ENCODE data around the gene ESYT3.

ESYT3 gene

DNA sequence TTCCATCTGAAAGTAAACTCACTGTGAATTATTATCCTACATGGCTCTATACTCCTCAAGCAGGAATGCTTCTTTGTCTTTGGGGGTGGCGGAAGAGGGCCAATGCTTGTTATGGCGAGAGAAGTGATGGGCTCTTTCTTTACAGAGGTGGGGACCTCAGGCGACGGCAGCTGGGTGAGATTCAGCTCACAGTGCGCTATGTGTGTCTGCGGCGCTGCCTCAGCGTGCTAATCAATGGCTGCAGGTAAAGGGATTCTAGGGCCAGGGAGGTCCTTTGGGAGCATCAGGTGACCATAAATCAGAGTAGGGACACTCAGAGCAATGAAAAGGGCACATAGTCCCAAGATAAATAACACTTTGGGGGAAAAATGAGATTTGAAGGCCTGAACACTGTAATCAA is 39.0 kb downstream of the ESYT3 start:
- H2BK120ac ChIP-seq (ENCODE audit: insufficient read depth, low read length, poor library complexity) = no peak overlapping the region
- H3K36me3 ChIP-seq (ENCODE audit: control insufficient read depth in 1 of 2, insufficient read depth in 2 of 2, low read length in 2 of 2) = peaks cover 6 to 8% of the 10 kb centered on the region in 2 experiments
- H3K9ac ChIP-seq (ENCODE audit: low read length) = no peak overlapping the region
- no peak overlapping the region for H3K27ac ChIP-seq (ENCODE audit: low read depth, low read length)
- no peak overlapping the region for H2BK12ac ChIP-seq (ENCODE audit: low read length)
- H3K79me1 ChIP-seq (ENCODE audit: low read length) = peaks cover 2% of the 10 kb centered on the region
- H4K91ac ChIP-seq (ENCODE audit: low read depth, low read length) = no peak overlapping the region
- no peak for DNase-seq
- H4K12ac ChIP-seq (ENCODE audit: low read depth, low read length) = no peak overlapping the region
- peaks cover 15 to 20% of the 10 kb centered on the region in 2 experiments for H3K4me1 ChIP-seq (ENCODE audit: control insufficient read depth in 1 of 2, insufficient read depth in 2 of 2, low read length in 2 of 2)
- no peak overlapping the region for H4K8ac ChIP-seq (ENCODE audit: low read depth, low read length)
- H3K27me3 ChIP-seq (ENCODE audit: insufficient read depth, low read length) = no peaks in the 10 kb centered on the region
- no peak overlapping the region for H3K14ac ChIP-seq (ENCODE audit: low read length)
- H2AK5ac ChIP-seq (ENCODE audit: low read length) = no peak overlapping the region
- no peak overlapping the region for H3K18ac ChIP-seq (ENCODE audit: low read length)
- H2BK5ac ChIP-seq (ENCODE audit: low read depth, low read length, poor library complexity) = no peak overlapping the region
- H3K4me2 ChIP-seq (ENCODE audit: low read length) = no peak overlapping the region
- no peaks in the 10 kb centered on the region for H3K79me2 ChIP-seq (ENCODE audit: control insufficient read depth, insufficient read depth, low read length, poor library complexity)
- no CpG with 5 or more reads among the region's 8 CpGs for WGBS (ENCODE audit: extremely low coverage, insufficient coverage, insufficient read length)
- H3K9me3 ChIP-seq (ENCODE audit: insufficient read depth, low read depth, low read length) = no peaks in the 10 kb centered on the region
- H3K4me3 ChIP-seq (ENCODE audit: low read depth, low read length) = no peak overlapping the region
- no peak overlapping the region for H3K4ac ChIP-seq (ENCODE audit: low read depth, low read length)
- no peak overlapping the region for H3K23ac ChIP-seq (ENCODE audit: low read length)
- no peak overlapping the region for H2AFZ ChIP-seq (ENCODE audit: insufficient read depth, low read length, poor library complexity)

DNA sequence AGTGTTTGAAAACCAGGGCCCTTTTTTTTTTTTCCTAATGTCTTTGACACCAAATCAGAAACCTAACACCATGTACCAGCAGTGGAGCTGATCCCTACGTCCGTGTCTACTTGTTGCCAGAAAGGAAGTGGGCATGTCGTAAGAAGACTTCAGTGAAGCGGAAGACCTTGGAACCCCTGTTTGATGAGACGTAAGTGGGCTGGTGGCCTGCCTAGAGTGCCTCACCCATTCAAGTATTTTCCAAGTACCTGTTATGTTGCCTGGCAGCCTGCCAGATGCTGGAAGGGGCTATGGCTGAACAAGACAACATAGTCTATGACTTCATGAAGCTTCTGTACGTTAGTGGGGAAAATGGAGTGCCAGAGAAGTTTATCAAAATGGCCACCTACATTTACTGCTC is 39.7 kb downstream of the ESYT3 start:
- Histone ChIP-seq H3K27ac (ENCODE audit: low read depth, low read length) (no peak overlapping the region), H3K23ac (ENCODE audit: low read length) (no peak overlapping the region), H3K4ac (ENCODE audit: low read depth, low read length) (no peak overlapping the region), H2AFZ (ENCODE audit: insufficient read depth, low read length, poor library complexity) (no peak overlapping the region), H3K4me3 (ENCODE audit: low read depth, low read length) (no peak overlapping the region), H3K79me2 (ENCODE audit: control insufficient read depth, insufficient read depth, low read length, poor library complexity) (no peaks in the 10 kb centered on the region), H3K27me3 (ENCODE audit: insufficient read depth, low read length) (no peaks in the 10 kb centered on the region), H4K8ac (ENCODE audit: low read depth, low read length) (no peak overlapping the region), H4K91ac (ENCODE audit: low read depth, low read length) (no peak overlapping the region), H2BK120ac (ENCODE audit: insufficient read depth, low read length, poor library complexity) (no peak overlapping the region), H2AK5ac (ENCODE audit: low read length) (no peak overlapping the region), H3K4me2 (ENCODE audit: low read length) (no peak overlapping the region), H3K36me3 (ENCODE audit: control insufficient read depth in 1 of 2, insufficient read depth in 2 of 2, low read length in 2 of 2) (peaks cover 4 to 8% of the 10 kb centered on the region in 2 experiments), H3K79me1 (ENCODE audit: low read length) (peaks cover 2% of the 10 kb centered on the region), H3K4me1 (ENCODE audit: control insufficient read depth in 1 of 2, insufficient read depth in 2 of 2, low read length in 2 of 2) (peaks cover 10 to 15% of the 10 kb centered on the region in 2 experiments), H3K9me3 (ENCODE audit: insufficient read depth, low read depth, low read length) (no peaks in the 10 kb centered on the region), H3K18ac (ENCODE audit: low read length) (no peak overlapping the region), H2BK12ac (ENCODE audit: low read length) (no peak overlapping the region), H4K12ac (ENCODE audit: low read depth, low read length) (no peak overlapping the region), H2BK5ac (ENCODE audit: low read depth, low read length, poor library complexity) (no peak overlapping the region), H3K14ac (ENCODE audit: low read length) (no peak overlapping the region), H3K9ac (ENCODE audit: low read length) (no peak overlapping the region)
- DNase-seq = no peak
- no CpG with 5 or more reads among the region's 6 CpGs for WGBS (ENCODE audit: extremely low coverage, insufficient coverage, insufficient read length)

DNA sequence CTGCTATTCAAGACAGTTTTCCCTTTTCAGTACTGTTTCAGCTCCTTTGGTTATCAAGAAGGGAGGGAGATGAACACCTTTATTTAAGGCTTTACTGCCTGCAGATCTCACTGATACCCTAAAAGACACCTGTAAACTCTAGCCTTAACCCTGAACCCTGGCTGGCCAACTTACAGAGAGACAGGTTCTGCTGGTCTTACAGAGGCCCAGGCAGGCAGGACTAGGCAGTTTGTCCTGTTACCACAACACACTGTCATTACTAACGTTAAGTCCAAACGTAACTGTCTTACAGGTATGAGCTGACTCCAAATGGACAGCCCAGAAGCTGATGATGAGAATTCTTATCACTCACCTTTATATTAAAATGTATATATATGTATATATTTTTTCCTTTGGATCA is 42.1 kb downstream of the ESYT3 start:
- no peak overlapping the region for H2BK5ac ChIP-seq (ENCODE audit: low read depth, low read length, poor library complexity)
- WGBS (ENCODE audit: extremely low coverage, insufficient coverage, insufficient read length) = no CpG with 5 or more reads among the region's 2 CpGs

DNA sequence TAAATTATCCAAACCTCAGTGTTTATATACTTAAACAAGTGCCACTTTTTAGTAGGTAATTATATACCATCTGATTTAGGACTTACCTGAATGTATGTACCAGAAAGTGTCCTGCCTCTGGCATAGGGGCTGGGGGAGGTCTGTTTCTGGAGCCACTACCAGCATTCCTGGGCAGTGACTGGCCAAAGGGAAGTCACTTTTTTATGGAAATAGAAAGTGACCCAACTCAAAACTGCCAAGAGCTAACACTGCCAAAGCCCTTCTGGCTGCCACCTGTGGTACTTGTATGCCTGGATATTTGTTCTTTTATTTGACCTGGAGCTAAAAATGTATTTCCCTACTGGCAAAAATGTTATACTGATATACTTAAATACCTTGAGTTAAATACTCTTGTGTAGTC is 42.7 kb downstream of the ESYT3 start:
- peaks cover 0 to 7% of the 10 kb centered on the region in 2 experiments for H3K36me3 ChIP-seq (ENCODE audit: control insufficient read depth in 1 of 2, insufficient read depth in 2 of 2, low read length in 2 of 2)
- H3K18ac ChIP-seq (ENCODE audit: low read length) = no peak overlapping the region
- H2AK5ac ChIP-seq (ENCODE audit: low read length) = no peak overlapping the region
- no peak overlapping the region for H3K4ac ChIP-seq (ENCODE audit: low read depth, low read length)
- H2BK120ac ChIP-seq (ENCODE audit: insufficient read depth, low read length, poor library complexity) = no peak overlapping the region
- no peaks in the 10 kb centered on the region for H3K79me2 ChIP-seq (ENCODE audit: control insufficient read depth, insufficient read depth, low read length, poor library complexity)
- no peak overlapping the region for H2BK12ac ChIP-seq (ENCODE audit: low read length)
- H3K9ac ChIP-seq (ENCODE audit: low read length) = no peak overlapping the region
- no peak overlapping the region for H2BK5ac ChIP-seq (ENCODE audit: low read depth, low read length, poor library complexity)
- H3K9me3 ChIP-seq (ENCODE audit: insufficient read depth, low read depth, low read length) = no peaks in the 10 kb centered on the region
- H3K79me1 ChIP-seq (ENCODE audit: low read length) = no peaks in the 10 kb centered on the region
- H4K12ac ChIP-seq (ENCODE audit: low read depth, low read length) = no peak overlapping the region
- peaks cover 0 to 3% of the 10 kb centered on the region in 2 experiments for H3K4me1 ChIP-seq (ENCODE audit: control insufficient read depth in 1 of 2, insufficient read depth in 2 of 2, low read length in 2 of 2)
- no peak overlapping the region for H4K91ac ChIP-seq (ENCODE audit: low read depth, low read length)
- no peak overlapping the region for H3K4me3 ChIP-seq (ENCODE audit: low read depth, low read length)
- no peak overlapping the region for H4K8ac ChIP-seq (ENCODE audit: low read depth, low read length)
- H3K14ac ChIP-seq (ENCODE audit: low read length) = no peak overlapping the region
- H3K4me2 ChIP-seq (ENCODE audit: low read length) = no peak overlapping the region
- no peak overlapping the region for H3K23ac ChIP-seq (ENCODE audit: low read length)
- H2AFZ ChIP-seq (ENCODE audit: insufficient read depth, low read length, poor library complexity) = no peak overlapping the region
- no peaks in the 10 kb centered on the region for H3K27me3 ChIP-seq (ENCODE audit: insufficient read depth, low read length)
- no peak overlapping the region for H3K27ac ChIP-seq (ENCODE audit: low read depth, low read length)
- DNase-seq = peak; percentile 18 to 35

More for the DNA sequence above, 42.1 kb downstream of the ESYT3 start:
- no peak overlapping the region for H3K4me3 ChIP-seq (ENCODE audit: low read depth, low read length)
- H3K4me1 ChIP-seq (ENCODE audit: control insufficient read depth in 1 of 2, insufficient read depth in 2 of 2, low read length in 2 of 2) = peaks cover 0 to 3% of the 10 kb centered on the region in 2 experiments
- H3K4ac ChIP-seq (ENCODE audit: low read depth, low read length) = no peak overlapping the region
- no peak overlapping the region for H3K23ac ChIP-seq (ENCODE audit: low read length)
- peak in 1 of 2 donors; percentile 34 for DNase-seq
- no peak overlapping the region for H2AK5ac ChIP-seq (ENCODE audit: low read length)
- H3K9me3 ChIP-seq (ENCODE audit: insufficient read depth, low read depth, low read length) = no peaks in the 10 kb centered on the region
- no peak overlapping the region for H2AFZ ChIP-seq (ENCODE audit: insufficient read depth, low read length, poor library complexity)
- H3K79me2 ChIP-seq (ENCODE audit: control insufficient read depth, insufficient read depth, low read length, poor library complexity) = no peaks in the 10 kb centered on the region
- no peak overlapping the region for H3K14ac ChIP-seq (ENCODE audit: low read length)
- H3K27me3 ChIP-seq (ENCODE audit: insufficient read depth, low read length) = no peaks in the 10 kb centered on the region
- H3K18ac ChIP-seq (ENCODE audit: low read length) = no peak overlapping the region
- H3K27ac ChIP-seq (ENCODE audit: low read depth, low read length) = no peak overlapping the region
- H2BK12ac ChIP-seq (ENCODE audit: low read length) = no peak overlapping the region
- no peak overlapping the region for H4K12ac ChIP-seq (ENCODE audit: low read depth, low read length)
- no peak overlapping the region for H4K8ac ChIP-seq (ENCODE audit: low read depth, low read length)
- no peak overlapping the region for H3K4me2 ChIP-seq (ENCODE audit: low read length)
- H4K91ac ChIP-seq (ENCODE audit: low read depth, low read length) = no peak overlapping the region
- H3K79me1 ChIP-seq (ENCODE audit: low read length) = no peaks in the 10 kb centered on the region
- peaks cover 0 to 8% of the 10 kb centered on the region in 2 experiments for H3K36me3 ChIP-seq (ENCODE audit: control insufficient read depth in 1 of 2, insufficient read depth in 2 of 2, low read length in 2 of 2)
- no peak overlapping the region for H3K9ac ChIP-seq (ENCODE audit: low read length)
- H2BK120ac ChIP-seq (ENCODE audit: insufficient read depth, low read length, poor library complexity) = no peak overlapping the region
